Liver (tissue), 9 donors: ENCODE measurements around the gene ACSL6. TPM values are rescaled to one million over a fixed set of nuclear protein-coding genes. Genes with fewer than 3 reads are reported as not detected.
A peak's percentile ranks its signal among the peaks of the same experiment; 100 is the strongest.

Experiments
- DNase-seq: peaks from one replicate; pipeline ENCODE4 v3.0.0-alpha.2; 2017; ENCODE audit warnings: low spot score
- H3K27ac ChIP-seq, 2 donors: one replicate each; pipeline ENCODE4 v1.7.0; 2013; ENCODE audit warnings: inconsistent platforms in 2 of 2, low read length in 2 of 2, control low read depth in 1 of 2, low read depth in 1 of 2, mild to moderate bottlenecking in 1 of 2
- H3K27me3 ChIP-seq, 4 donors: one replicate each; pipeline versions ENCODE4 v1.6.1 to v1.7.0; 2013; ENCODE audit warnings: low read length in 3 of 4, inconsistent platforms in 1 of 4, mild to moderate bottlenecking in 1 of 4, moderate library complexity in 1 of 4; ENCODE audit not compliant: control insufficient read depth in 4 of 4, insufficient read depth in 4 of 4
- H3K36me3 ChIP-seq, 4 donors: one replicate each; pipeline versions ENCODE4 v1.6.1 to v1.7.0; 2013; ENCODE audit warnings: low read length in 3 of 4, mild to moderate bottlenecking in 3 of 4, low read depth in 1 of 4, moderate library complexity in 1 of 4; ENCODE audit not compliant: control insufficient read depth in 4 of 4, insufficient read depth in 3 of 4
- H3K4me1 ChIP-seq, 4 donors: one replicate each; pipeline versions ENCODE4 v1.6.1 to v1.7.0; 2013; ENCODE audit warnings: low read length in 3 of 4, mild to moderate bottlenecking in 3 of 4, moderate library complexity in 1 of 4; ENCODE audit not compliant: control insufficient read depth in 4 of 4, insufficient read depth in 4 of 4
- H3K4me3 ChIP-seq, 3 donors: one replicate each; pipeline versions ENCODE4 v1.6.1 to v1.7.0; 2013; ENCODE audit warnings: low read length in 3 of 3, control low read depth in 1 of 3, low read depth in 1 of 3, mild to moderate bottlenecking in 1 of 3
- H3K9ac ChIP-seq, 2 donors: one replicate each; pipeline ENCODE4 v1.7.0; 2013; ENCODE audit warnings: low read length in 2 of 2, mild to moderate bottlenecking in 2 of 2, moderate library complexity in 2 of 2, control low read depth in 1 of 2, low read depth in 1 of 2
- H3K9me3 ChIP-seq, 4 donors: one replicate each; pipeline versions ENCODE4 v1.6.1 to v1.7.0; 2013; ENCODE audit warnings: low read length in 3 of 4; ENCODE audit not compliant: control insufficient read depth in 4 of 4
- FOXA1 ChIP-seq: IDR thresholded peaks from 2 replicates; pipeline ENCODE4 v1.6.1; 2016; ENCODE audit warnings: antibody characterized with exemption
- FOXA2 ChIP-seq: IDR thresholded peaks from 2 replicates; pipeline ENCODE4 v1.6.1; 2016; ENCODE audit warnings: antibody characterized with exemption
- GABPA ChIP-seq, 2 donors: IDR thresholded peaks in 1 of 2; conservative IDR thresholded peaks in 1 of 2; 2 replicates each; pipeline ENCODE4 v1.6.1; 2016; ENCODE audit warnings: antibody characterized with exemption in 2 of 2, mild to moderate bottlenecking in 1 of 2, moderate library complexity in 1 of 2
- HNF4A ChIP-seq, 2 donors: conservative IDR thresholded peaks; 2 replicates each; pipeline ENCODE4 v1.6.1; 2016; ENCODE audit warnings: antibody characterized with exemption in 2 of 2, mild to moderate bottlenecking in 2 of 2
- HNF4G ChIP-seq: IDR thresholded peaks from 2 replicates; pipeline ENCODE4 v1.6.1; 2016; ENCODE audit warnings: antibody characterized with exemption
- JUND ChIP-seq, 2 donors: IDR thresholded peaks; 2 replicates each; pipeline ENCODE4 v1.6.1; 2016; ENCODE audit warnings: antibody characterized with exemption in 2 of 2
- RAD21 ChIP-seq, 2 donors: IDR thresholded peaks; 2 replicates each; pipeline ENCODE4 v1.6.1; 2016; ENCODE audit warnings: antibody characterized with exemption in 2 of 2, mild to moderate bottlenecking in 2 of 2
- RXRA ChIP-seq, 2 donors: IDR thresholded peaks; 2 replicates each; pipeline ENCODE4 v1.6.1; 2017 to 2018; ENCODE audit warnings: antibody characterized with exemption in 2 of 2, mild to moderate bottlenecking in 1 of 2
- SP1 ChIP-seq: IDR thresholded peaks from 2 replicates; pipeline ENCODE4 v1.6.1; 2018; ENCODE audit warnings: antibody characterized with exemption, mild to moderate bottlenecking
- TAF1 ChIP-seq: conservative IDR thresholded peaks from 2 replicates; pipeline ENCODE4 v1.6.1; 2016; ENCODE audit warnings: antibody characterized with exemption, mild to moderate bottlenecking
- WGBS: extraction: QIAGEN DNeasy Blood & Tissue Kit; methylation state at CpG from one replicate; pipeline ENCODE4 v1.1.7; 2013; 5-methylcytosine and 5-hydroxymethylcytosine counted together
- polyA plus RNA-seq, 2 donors: library from polyadenylated mRNA; stranded (reverse) in 1 of 2; unstranded in 1 of 2; fragments of 200-250 nt in 1 of 2; fragments of >200 nt in 1 of 2; fragmentation: Nextera tagmentation in 1 of 2; extraction: Ambion mirVana in 1 of 2; gene quantifications; one replicate each; pipeline versions ENCODE4 v1.2.1 to v1.2.3, GENCODE V29; 2013 to 2015
- total RNA-seq, 2 donors: library from RNA; depleted of rRNA; stranded (reverse); fragments of >200 nt; gene quantifications; one replicate each; pipeline ENCODE4 v1.2.3, GENCODE V29; 2014
- TF ChIP-seq, protein P1 (sequence below): fragments of 150-350 bp; IDR thresholded peaks from 2 replicates; pipeline ENCODE4 v1.5.1; 2017; ENCODE audit warnings: improper control_type of control experiment, low read depth, low read length; ENCODE audit not compliant: missing input control
- TF ChIP-seq, protein P2 (sequence below): IDR thresholded peaks from 2 replicates; pipeline ENCODE4 v1.6.1; 2016; ENCODE audit warnings: antibody characterized with exemption
- TF ChIP-seq, protein P3 (sequence below): IDR thresholded peaks from 2 replicates; pipeline ENCODE4 v1.6.1; 2016; ENCODE audit warnings: antibody characterized with exemption
- donor health status: healthy.
- donor health status: healthy.
- donor health status: healthy.
- donor health status: healthy.
- donor health status: healthy.

Gene ACSL6
- total and polyA plus RNA-seq, 4 donors, result 0.89 to 129 (median 4.6) TPM

DNA sequence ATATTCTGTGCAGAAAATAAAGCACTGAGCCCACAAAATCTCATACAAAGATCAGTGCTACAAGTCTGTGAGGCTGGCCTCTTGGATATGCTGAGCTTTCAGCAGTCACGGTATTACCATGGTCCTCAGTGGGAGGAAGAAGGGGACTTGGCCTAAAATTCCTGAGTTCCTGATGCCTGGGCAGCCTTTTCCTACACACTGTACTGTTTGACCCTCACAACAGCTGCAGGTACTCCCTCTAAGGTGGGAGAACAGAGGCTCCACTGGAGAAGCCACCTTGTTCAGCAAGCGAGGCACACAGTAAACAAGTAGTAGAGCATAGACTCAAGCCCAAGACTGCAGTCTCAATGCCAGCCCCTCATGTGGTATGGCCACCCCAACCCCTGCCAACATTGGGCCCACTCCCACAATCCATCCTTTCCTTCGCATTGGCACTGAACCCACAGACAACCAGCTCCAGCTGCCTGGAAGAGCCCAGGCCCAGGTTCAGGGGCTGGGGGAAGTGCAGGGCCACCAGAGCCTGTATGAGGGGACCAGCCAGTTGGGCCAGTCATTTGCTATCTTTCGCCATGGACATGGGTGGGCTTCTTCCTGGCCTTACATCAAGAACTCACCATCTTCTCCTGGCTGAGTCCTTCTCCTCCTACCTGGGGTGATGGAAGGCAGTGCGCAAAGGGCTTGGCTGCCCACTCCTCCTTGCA is 14.3 kb downstream of the ACSL6 start:
- DNase-seq, result no peak
- Histone ChIP-seq H3K27me3 (no peaks in the 10 kb centered on the region), H3K9ac (no peak overlapping the region), H3K9me3 (no peaks in the 10 kb centered on the region), H3K27ac (peak overlapping the region in 1 of 2 donors; percentile 14), H3K4me3 (no peak overlapping the region), H3K4me1 (peaks cover 6 to 21% (median 16%) of the 10 kb centered on the region in 4 donors), H3K36me3 (no peaks in the 10 kb centered on the region)
- 83% methylated on average over 5 of the region's 5 CpGs for WGBS
- TF ChIP-seq, protein P1, sequence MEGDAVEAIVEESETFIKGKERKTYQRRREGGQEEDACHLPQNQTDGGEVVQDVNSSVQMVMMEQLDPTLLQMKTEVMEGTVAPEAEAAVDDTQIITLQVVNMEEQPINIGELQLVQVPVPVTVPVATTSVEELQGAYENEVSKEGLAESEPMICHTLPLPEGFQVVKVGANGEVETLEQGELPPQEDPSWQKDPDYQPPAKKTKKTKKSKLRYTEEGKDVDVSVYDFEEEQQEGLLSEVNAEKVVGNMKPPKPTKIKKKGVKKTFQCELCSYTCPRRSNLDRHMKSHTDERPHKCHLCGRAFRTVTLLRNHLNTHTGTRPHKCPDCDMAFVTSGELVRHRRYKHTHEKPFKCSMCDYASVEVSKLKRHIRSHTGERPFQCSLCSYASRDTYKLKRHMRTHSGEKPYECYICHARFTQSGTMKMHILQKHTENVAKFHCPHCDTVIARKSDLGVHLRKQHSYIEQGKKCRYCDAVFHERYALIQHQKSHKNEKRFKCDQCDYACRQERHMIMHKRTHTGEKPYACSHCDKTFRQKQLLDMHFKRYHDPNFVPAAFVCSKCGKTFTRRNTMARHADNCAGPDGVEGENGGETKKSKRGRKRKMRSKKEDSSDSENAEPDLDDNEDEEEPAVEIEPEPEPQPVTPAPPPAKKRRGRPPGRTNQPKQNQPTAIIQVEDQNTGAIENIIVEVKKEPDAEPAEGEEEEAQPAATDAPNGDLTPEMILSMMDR, result no peak
- TF ChIP-seq, protein P2, sequence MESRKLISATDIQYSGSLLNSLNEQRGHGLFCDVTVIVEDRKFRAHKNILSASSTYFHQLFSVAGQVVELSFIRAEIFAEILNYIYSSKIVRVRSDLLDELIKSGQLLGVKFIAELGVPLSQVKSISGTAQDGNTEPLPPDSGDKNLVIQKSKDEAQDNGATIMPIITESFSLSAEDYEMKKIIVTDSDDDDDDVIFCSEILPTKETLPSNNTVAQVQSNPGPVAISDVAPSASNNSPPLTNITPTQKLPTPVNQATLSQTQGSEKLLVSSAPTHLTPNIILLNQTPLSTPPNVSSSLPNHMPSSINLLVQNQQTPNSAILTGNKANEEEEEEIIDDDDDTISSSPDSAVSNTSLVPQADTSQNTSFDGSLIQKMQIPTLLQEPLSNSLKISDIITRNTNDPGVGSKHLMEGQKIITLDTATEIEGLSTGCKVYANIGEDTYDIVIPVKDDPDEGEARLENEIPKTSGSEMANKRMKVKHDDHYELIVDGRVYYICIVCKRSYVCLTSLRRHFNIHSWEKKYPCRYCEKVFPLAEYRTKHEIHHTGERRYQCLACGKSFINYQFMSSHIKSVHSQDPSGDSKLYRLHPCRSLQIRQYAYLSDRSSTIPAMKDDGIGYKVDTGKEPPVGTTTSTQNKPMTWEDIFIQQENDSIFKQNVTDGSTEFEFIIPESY, result no peak

DNA sequence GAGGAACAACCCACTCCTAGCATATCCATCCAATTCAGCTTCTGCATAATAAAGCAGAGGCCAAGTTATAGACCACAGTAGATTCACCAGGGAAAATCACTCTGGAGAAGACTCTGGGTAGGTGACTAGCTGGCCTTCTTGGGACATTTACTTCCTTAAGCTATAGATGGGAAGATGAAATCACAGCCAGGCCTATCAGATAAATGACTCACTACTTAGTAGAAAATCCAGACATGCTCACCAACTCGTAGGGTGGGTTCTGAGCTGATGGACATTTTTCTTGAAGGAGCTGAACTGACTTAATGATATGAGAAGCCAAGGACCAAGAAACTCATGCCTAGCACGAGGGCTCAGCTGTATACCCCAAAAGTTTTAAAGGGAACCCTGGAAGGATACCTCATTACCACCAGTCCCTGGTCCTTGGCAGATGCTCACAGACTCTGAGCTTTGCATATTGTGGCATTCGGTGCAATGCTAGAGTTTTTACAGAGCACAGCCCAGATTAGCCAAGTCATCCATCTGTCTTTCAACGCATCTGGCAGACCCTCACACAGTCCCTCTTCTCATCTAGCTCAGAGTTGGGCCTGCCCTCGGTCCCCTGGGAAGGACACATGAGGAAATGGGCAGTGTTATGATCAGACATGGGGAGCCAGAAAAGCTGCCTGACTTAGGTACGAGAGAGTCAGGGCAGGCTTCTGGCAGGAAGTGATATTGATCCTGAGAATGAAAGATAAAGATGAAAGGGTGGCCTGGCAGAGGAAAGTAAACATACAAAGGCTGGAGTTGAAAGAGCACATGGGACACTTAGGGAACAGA is 15.0 kb downstream of the ACSL6 start:
- H3K9ac ChIP-seq, result no peak overlapping the region
- H3K36me3 ChIP-seq, result no peaks in the 10 kb centered on the region
- DNase-seq, result peak; percentile 63
- H3K27ac ChIP-seq, result peak overlapping the region in 1 of 2 donors; percentile 19
- peaks cover 6 to 21% (median 16%) of the 10 kb centered on the region in 4 donors for H3K4me1 ChIP-seq
- no peaks in the 10 kb centered on the region for H3K9me3 ChIP-seq
- 45% methylated on average over 6 of the region's 6 CpGs for WGBS
- H3K27me3 ChIP-seq, result no peaks in the 10 kb centered on the region
- no peak overlapping the region for H3K4me3 ChIP-seq
- TF ChIP-seq HNF4A (conservative IDR thresholded peaks at IDR 0.05) (peak; percentile 59 to 77), JUND (IDR thresholded peaks at IDR 0.05) (no peak), RAD21 (IDR thresholded peaks at IDR 0.05) (peak in 1 of 2 donors; percentile 30), TAF1 (no peak), FOXA1 (peak; percentile 33), SP1 (peak; percentile 73), HNF4G (no peak), GABPA (IDR thresholded peaks at IDR 0.05 in 1 of 2, conservative IDR thresholded peaks at IDR 0.05 in 1 of 2) (no peak), RXRA (IDR thresholded peaks at IDR 0.05) (peak in 1 of 2 donors; percentile 55), FOXA2 (peak; percentile 58)
- TF ChIP-seq, protein P3, sequence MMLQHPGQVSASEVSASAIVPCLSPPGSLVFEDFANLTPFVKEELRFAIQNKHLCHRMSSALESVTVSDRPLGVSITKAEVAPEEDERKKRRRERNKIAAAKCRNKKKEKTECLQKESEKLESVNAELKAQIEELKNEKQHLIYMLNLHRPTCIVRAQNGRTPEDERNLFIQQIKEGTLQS, result no peak
